ENCODE data around the gene DIS3L2. TPM values are rescaled to one million over a fixed set of nuclear protein-coding genes. Genes with fewer than 3 reads are reported as not detected.

Gene DIS3L2
- total and polyA plus RNA-seq, 2 of the 4 experiments (the other 2 are of a cell fraction) = 14.7 to 19.2 TPM

DNA sequence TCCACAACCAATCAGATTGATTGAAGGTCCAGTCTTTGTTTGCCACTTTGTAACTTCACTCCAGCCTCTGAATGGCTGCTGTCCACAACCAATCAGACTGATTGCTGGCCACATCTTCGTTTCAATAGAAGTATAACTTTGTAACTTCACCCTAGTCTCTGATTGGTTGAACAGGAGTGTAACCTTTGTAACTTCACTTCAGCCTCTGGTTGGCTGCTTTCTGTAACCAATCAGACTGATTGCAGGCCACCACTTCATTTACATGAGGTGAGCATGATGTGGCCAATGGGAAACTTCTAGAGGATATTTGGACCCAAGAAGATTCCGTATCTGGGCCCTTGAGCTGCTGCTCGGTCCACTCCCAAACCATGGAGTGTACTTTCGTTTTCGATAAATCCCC, 400.1 kb downstream of the DIS3L2 start:
- dilution Hi-C loops (cut with HindIII; ENCODE audit: low sequenced_read_pairs, unreplicated experiment) = no loop called here
- H3K27me3 ChIP-seq (ENCODE audit: control insufficient read depth, insufficient read depth, low read length) = peaks cover 1% of the 10 kb centered on the region
- no peak overlapping the region for H4K8ac ChIP-seq (ENCODE audit: low read depth in 2 of 2, low read length in 2 of 2)
- H3K36me3 ChIP-seq (ENCODE audit: control insufficient read depth, insufficient read depth, low read length) = no peaks in the 10 kb centered on the region
- no peak overlapping the region for H2AK5ac ChIP-seq (ENCODE audit: low read depth, low read length)
- H2BK15ac ChIP-seq (ENCODE audit: low read depth, low read length) = no peak overlapping the region
- H3K4ac ChIP-seq (ENCODE audit: low read depth, low read length) = no peak overlapping the region
- H3K9ac ChIP-seq (ENCODE audit: low read depth, low read length) = no peak overlapping the region
- H2BK5ac ChIP-seq (ENCODE audit: low read depth, low read length, poor library complexity, severe bottlenecking) = no peak overlapping the region
- no peak overlapping the region for H3K56ac ChIP-seq (ENCODE audit: extremely low read depth, insufficient read depth, low read length)
- no peak for ATAC-seq (ENCODE audit: low read depth)
- no peak overlapping the region for H2BK120ac ChIP-seq (ENCODE audit: low read depth, low read length)
- H2BK20ac ChIP-seq (ENCODE audit: low read depth, low read length) = no peak overlapping the region
- H4K20me1 ChIP-seq (ENCODE audit: insufficient read depth, low read length) = no peaks in the 10 kb centered on the region
- no peak overlapping the region for H3K14ac ChIP-seq (replicated peaks; ENCODE audit: low read depth, low read length)
- no peak overlapping the region for H3K4me3 ChIP-seq (ENCODE audit: insufficient read depth, low read depth, low read length)
- no peak overlapping the region for H3K4me2 ChIP-seq (ENCODE audit: low read depth, low read length)
- no TSS peak for BruUV-seq (replicated peaks)
- in situ Hi-C loops (cut with MboI; ENCODE audit: low sequenced_read_pairs) = no loop called here
- H4K91ac ChIP-seq (ENCODE audit: insufficient read depth, low read depth, low read length) = no peak overlapping the region
- POLR2A ChIA-PET (ENCODE audit: unreplicated experiment) = no interaction called here
- intact Hi-C loops (cut with micrococcal nuclease) = no loop called here
- no peak overlapping the region for H3K18ac ChIP-seq (ENCODE audit: low read depth, low read length)
- H3K79me1 ChIP-seq (ENCODE audit: low read depth in 1 of 2, low read length in 2 of 2) = no peaks in the 10 kb centered on the region
- H3K27ac ChIP-seq (ENCODE audit: insufficient read depth, low read length) = no peak overlapping the region
- DNase-seq = no peak
- TF ChIP-seq POLR2A (IDR thresholded peaks at IDR 0.05; ENCODE audit: low read depth, low read length) (no peak), BHLHE40 (IDR thresholded peaks at IDR 0.05; ENCODE audit: low read depth, low read length) (no peak), RFX5 (IDR thresholded peaks at IDR 0.05; ENCODE audit: low read depth, low read length) (no peak), NFE2L2 (IDR thresholded peaks at IDR 0.05; ENCODE audit: low read depth, low read length) (no peak), MXI1 (IDR thresholded peaks at IDR 0.05; ENCODE audit: borderline replicate concordance, low read depth, low read length) (no peak), SMC3 (IDR thresholded peaks at IDR 0.05; ENCODE audit: low read depth, low read length) (no peak), RAD21 (IDR thresholded peaks at IDR 0.05; ENCODE audit: low read length) (no peak), MAZ (IDR thresholded peaks at IDR 0.05; ENCODE audit: borderline replicate concordance, low read depth, low read length) (no peak), CHD1 (IDR thresholded peaks at IDR 0.05; ENCODE audit: low read depth, low read length) (no peak), CEBPB (IDR thresholded peaks at IDR 0.05; ENCODE audit: low read depth, low read length) (no peak)
- TF ChIP-seq, protein P1, sequence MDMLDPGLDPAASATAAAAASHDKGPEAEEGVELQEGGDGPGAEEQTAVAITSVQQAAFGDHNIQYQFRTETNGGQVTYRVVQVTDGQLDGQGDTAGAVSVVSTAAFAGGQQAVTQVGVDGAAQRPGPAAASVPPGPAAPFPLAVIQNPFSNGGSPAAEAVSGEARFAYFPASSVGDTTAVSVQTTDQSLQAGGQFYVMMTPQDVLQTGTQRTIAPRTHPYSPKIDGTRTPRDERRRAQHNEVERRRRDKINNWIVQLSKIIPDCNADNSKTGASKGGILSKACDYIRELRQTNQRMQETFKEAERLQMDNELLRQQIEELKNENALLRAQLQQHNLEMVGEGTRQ (IDR thresholded peaks at IDR 0.05; ENCODE audit: low read depth, low read length) = no peak
- peaks cover 2% of the 10 kb centered on the region; the same call in 1 of the 2 replicates for H3K4me1 ChIP-seq (ENCODE audit: control insufficient read depth, insufficient read depth, low read length)
- H2AFZ ChIP-seq (replicated peaks; ENCODE audit: low read length, poor library complexity) = no peak overlapping the region
- CTCF ChIA-PET = no interaction called here
- no peak overlapping the region for H4K5ac ChIP-seq (ENCODE audit: low read depth, low read length)
- H2AK9ac ChIP-seq (replicated peaks; ENCODE audit: low read depth, low read length, poor library complexity) = no peak overlapping the region
- H3K9me3 ChIP-seq (ENCODE audit: control insufficient read depth, insufficient read depth, low read length) = 0 out of 2 replicates have a peak, but pooled peaks cover 2% of the 10 kb centered on the region
- WGBS, 2 experiments (ENCODE audit: extremely low coverage in 2 of 2, insufficient read length in 1 of 2) = 93% methylated on average over 4 of the region's 5 CpGs; no CpG with 5 or more reads in 1 of the 2 experiments
- H3K9me1 ChIP-seq (ENCODE audit: insufficient read depth, low read length) = no peaks in the 10 kb centered on the region
- H3K23ac ChIP-seq (ENCODE audit: low read depth, low read length) = no peak overlapping the region
